ENCODE results near the gene PRPF31.

- no peak for TF ChIP-seq YY1 (IDR thresholded peaks at IDR 0.05; ENCODE audit: insufficient read depth, insufficient read length)
- no peak for TF ChIP-seq ZNF274 (IDR thresholded peaks at IDR 0.05; ENCODE audit: low read depth, low read length)
Measured at GRCh38 chr19:54172471-54173358, 57.2 kb downstream of the PRPF31 start, which contains the start of gene TMC4.
